ENCODE results near the gene DYNC1I1. TPM values are rescaled to one million over a fixed set of nuclear protein-coding genes. Genes with fewer than 3 reads are reported as not detected.

DYNC1I1 gene
- total and polyA plus RNA-seq, 2 experiments from 2014 or later = 1.4 to 4.1 TPM

GRCh38 chr7:95863623-95864022 is 91.3 kb downstream of the DYNC1I1 start:
- Histone ChIP-seq H3K4me3 (no peak overlapping the region), H4K20me1 (replicated peaks; ENCODE audit: insufficient read depth) (no peaks in the 10 kb centered on the region), H3K36me3 (ENCODE audit: insufficient read depth) (no peaks in the 10 kb centered on the region), H3K4me2 (no peak overlapping the region), H3K27me3 (ENCODE audit: insufficient read depth) (no peaks in the 10 kb centered on the region), H3K9me2 (ENCODE audit: insufficient read depth) (no peaks in the 10 kb centered on the region), H3K27ac (ENCODE audit: low read depth) (no peak overlapping the region), H3K79me2 (replicated peaks; ENCODE audit: insufficient read depth) (no peaks in the 10 kb centered on the region), H3F3A (replicated peaks; ENCODE audit: low read depth) (no peaks in the 10 kb centered on the region), H3K4me1 (ENCODE audit: insufficient read depth) (peaks cover 15% of the 10 kb centered on the region; the same call in 1 of the 2 replicates), H2AFZ (no peak overlapping the region)
- no peak for DNase-seq (ENCODE audit: low spot score)
- Mint-ChIP-seq H3K9me3 (no peaks in the 10 kb centered on the region), H3K4me1 (peaks cover 19% of the 10 kb centered on the region), H3K4me3 (no peak overlapping the region), H3K27me3 (ENCODE audit: insufficient read depth, low read depth, poor library complexity) (peaks cover 2% of the 10 kb centered on the region), H3K36me3 (ENCODE audit: low read depth) (no peaks in the 10 kb centered on the region), H3K27ac (no peak overlapping the region)
- TF ChIP-seq EZH2phosphoT487 (IDR thresholded peaks at IDR 0.05; ENCODE audit: unreplicated experiment) = no peak
- no peak for TF ChIP-seq ZNF462 (CRISPR knock-in tag; IDR thresholded peaks at IDR 0.05)
- TF ChIP-seq STAT1 (IDR thresholded peaks at IDR 0.05; ENCODE audit: unreplicated experiment) = no peak
- TF ChIP-seq EZH2 (IDR thresholded peaks at IDR 0.05; ENCODE audit: low read depth, unreplicated experiment) = no peak
- no peak for TF ChIP-seq ETS1 (IDR thresholded peaks at IDR 0.05)
- TF ChIP-seq CREB1 (CRISPR knock-in tag; IDR thresholded peaks at IDR 0.05; ENCODE audit: low read depth) = no peak
- TF ChIP-seq ZNF331 (CRISPR knock-in tag; IDR thresholded peaks at IDR 0.05; ENCODE audit: low read depth) = no peak
- no peak for TF ChIP-seq ZNF114 (CRISPR knock-in tag; IDR thresholded peaks at IDR 0.05)
- no peak for TF ChIP-seq JUNB (IDR thresholded peaks at IDR 0.05; ENCODE audit: unreplicated experiment)
- TF ChIP-seq REST (IDR thresholded peaks at IDR 0.05; ENCODE audit: unreplicated experiment) = no peak
- no peak for TF ChIP-seq NANOG (IDR thresholded peaks at IDR 0.05; ENCODE audit: borderline replicate concordance)
- TF ChIP-seq CTCF (conservative IDR thresholded peaks at IDR 0.05; ENCODE audit: low read depth in 2 of 2) = no peak
- no peak for TF ChIP-seq POLR2AphosphoS5 (IDR thresholded peaks at IDR 0.05; ENCODE audit: low read depth)
- no peak for ATAC-seq

Data from GM23338 (cell line).